Kidney tubule cell (primary cell): ENCODE results near the gene RAMAC.
"Not testable (repeated sequence)": the region's sequence is repeated elsewhere in the genome, so short reads cannot be mapped to it uniquely, and the experiment has no call there.

Experiments
- DNase-seq: peaks from one replicate; pipeline ENCODE4 v3.0.0-alpha.2; 2018; ENCODE audit warnings: low spot score

The RAMAC gene

DNA sequence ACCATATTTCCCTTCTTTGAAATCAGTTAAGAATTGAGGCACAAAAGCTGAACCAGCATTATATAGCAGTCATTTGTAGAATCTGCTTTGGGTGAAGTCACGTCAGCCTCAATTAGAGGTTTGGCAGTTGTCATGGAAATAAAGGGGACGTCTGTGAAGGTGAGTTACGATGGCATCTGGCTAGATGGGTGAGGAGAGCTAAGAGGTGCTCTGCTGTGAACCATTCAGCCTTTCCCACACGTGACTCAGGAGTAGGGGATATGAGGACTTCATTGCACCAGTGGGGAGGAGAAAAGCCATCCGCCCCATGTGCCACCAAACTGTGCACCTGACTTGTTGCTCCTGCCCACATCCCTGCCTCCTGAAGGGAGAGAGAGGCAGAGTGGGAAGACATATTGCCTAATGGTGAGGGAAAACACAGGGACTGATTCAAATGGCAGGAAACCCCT is 28.2 kb downstream of the RAMAC start:
- no peak for DNase-seq

GRCh38 chr15:83015361-83015760 is 29.4 kb downstream of the RAMAC start:
- DNase-seq, result no peak

GRCh38 chr15:83016906-83017305 is 30.9 kb downstream of the RAMAC start:
- no peak for DNase-seq

DNA sequence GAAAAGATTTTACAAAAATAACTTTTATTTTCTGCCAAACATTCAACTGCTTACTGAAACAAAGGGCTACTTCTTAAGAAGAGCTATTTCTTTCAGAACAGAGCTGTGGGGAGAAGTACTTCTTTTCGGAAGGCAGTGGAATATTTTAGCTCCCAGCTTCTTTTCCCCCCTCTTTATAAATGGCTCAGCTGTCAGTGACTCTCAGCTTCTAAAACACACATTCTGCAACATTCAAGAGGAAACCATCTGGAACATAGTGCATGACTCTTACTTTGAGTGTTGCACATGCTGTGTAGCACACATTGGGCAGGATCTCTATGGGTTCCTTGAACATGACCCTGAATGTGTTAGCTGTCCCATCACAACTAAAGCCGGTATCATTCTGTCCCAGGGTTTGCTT is 32.4 kb downstream of the RAMAC start:
- peak; percentile 50 for DNase-seq

DNA sequence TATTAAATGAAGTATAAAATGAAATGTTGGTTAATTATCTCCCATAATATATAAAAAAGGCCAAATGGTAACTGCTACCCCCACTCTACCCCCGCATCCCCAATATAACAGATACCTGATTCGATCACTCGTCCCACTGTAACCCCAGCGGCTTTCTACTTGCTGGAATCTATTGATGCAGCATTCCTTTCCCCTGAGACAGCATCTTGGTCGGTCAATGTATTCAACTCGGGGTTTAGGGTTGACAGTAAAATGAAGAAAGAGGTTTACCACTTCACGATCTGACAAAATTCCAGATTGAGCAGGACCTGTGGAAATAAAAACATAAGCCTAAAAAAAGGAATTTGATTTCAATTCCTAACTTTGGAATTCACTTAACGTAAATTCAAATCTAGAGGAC is 44.0 kb downstream of the RAMAC start:
- peak; percentile 4 for DNase-seq

GRCh38 chr15:83031234-83031633 is 45.2 kb downstream of the RAMAC start:
- not testable (repeated sequence) for DNase-seq

- DNase-seq, result no peak
Observed at GRCh38 chr15:83036253-83036652, 50.2 kb downstream of the RAMAC start.

- no peak for DNase-seq
Observed at GRCh38 chr15:83039206-83039605, 53.2 kb downstream of the RAMAC start.
